Activated CD8-positive, alpha-beta memory T cell treated with anti-CD3 and anti-CD28 coated beads, Interleukin-2, amount 10 ng/mL, durations not matched to agents 7 days and 5 days (primary cell): ENCODE results near the gene ATP6V1A. TPM values are rescaled to one million over a fixed set of nuclear protein-coding genes. Genes with fewer than 3 reads are reported as not detected.

ENCODE experiments used
- ATAC-seq: fragments of 150-1000 bp; cut with Tn5 transposase; one replicate; pipeline ENCODE4 v1.10.0; 2021; ENCODE audit warnings: moderate library complexity
- CTCF ChIA-PET: fragments of 350-600 bp; sonication (Branson Sonifier 250); formaldehyde crosslinking; loops from one replicate; lab custom pipeline; 2021; ENCODE audit warnings: antibody characterized with exemption; lab: Charles Lee
- DNase-seq: peaks from one replicate; pipeline ENCODE4 v3.0.0-alpha.2; 2020
- H3K27ac Mint-ChIP-seq: one replicate; pipeline ENCODE4 v1.8.0; 2021; ENCODE audit warnings: mild to moderate bottlenecking, mixed read lengths
- H3K27me3 Mint-ChIP-seq: one replicate; pipeline ENCODE4 v1.8.0; 2021; ENCODE audit warnings: mixed read lengths
- H3K36me3 Mint-ChIP-seq: one replicate; pipeline ENCODE4 v1.8.0; 2021; ENCODE audit warnings: mild to moderate bottlenecking, mixed read lengths
- H3K4me1 Mint-ChIP-seq: one replicate; pipeline ENCODE4 v1.8.0; 2021; ENCODE audit warnings: mixed read lengths
- H3K4me3 Mint-ChIP-seq: one replicate; pipeline ENCODE4 v1.8.0; 2021; ENCODE audit warnings: mild to moderate bottlenecking, moderate library complexity, mixed read lengths
- H3K9me3 Mint-ChIP-seq: one replicate; pipeline ENCODE4 v1.8.0; 2022; ENCODE audit warnings: low read depth, mixed read lengths
- total RNA-seq, 2 experiments: library from RNA; stranded (reverse); gene quantifications; one replicate each; pipeline ENCODE4 v1.2.3, GENCODE V29; 2021

The ATP6V1A gene
- total RNA-seq, 2 experiments from 2014 or later, result 30.0 to 50.3 TPM

DNA sequence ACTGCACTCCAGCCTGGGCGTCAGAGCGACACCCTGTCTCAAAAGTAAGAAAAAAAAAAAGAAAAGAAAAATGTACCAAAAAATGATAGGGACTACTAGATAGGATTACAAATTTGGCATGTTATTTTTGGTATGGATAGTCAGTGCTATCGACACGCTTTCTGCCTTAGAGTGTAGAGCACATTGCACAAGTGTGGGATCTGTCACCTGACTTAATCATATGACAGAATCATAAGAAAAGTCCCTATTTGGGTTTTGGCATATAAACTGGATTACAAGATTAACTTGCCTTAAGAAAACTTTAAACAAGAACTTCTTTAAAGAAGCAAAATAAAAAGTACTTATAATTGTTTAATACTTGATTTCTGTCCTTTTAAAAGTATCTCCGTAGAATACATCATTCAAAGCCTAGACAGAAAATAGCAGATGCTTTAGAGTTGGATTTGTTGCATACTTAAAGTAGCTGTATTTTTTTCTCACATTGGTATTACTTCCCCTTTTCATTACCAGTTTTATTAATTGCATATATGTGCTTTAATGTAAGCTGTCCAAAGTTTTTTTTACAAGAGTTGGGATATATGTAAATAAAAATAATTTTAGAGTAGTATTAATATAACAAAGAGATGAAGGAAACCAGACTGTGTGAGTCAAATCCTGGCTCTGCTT is 7.8 kb downstream of the ATP6V1A start:
- ATAC-seq (no peak), DNase-seq (no peak)
- Mint-ChIP-seq H3K27me3 (no peaks in the 10 kb centered on the region), H3K9me3 (peaks cover 3% of the 10 kb centered on the region), H3K27ac (no peak overlapping the region), H3K4me3 (no peak overlapping the region), H3K4me1 (peaks cover 4% of the 10 kb centered on the region), H3K36me3 (peaks cover 9% of the 10 kb centered on the region)
- CTCF ChIA-PET, result interaction anchor here (0.6 to 1.1 kb wide), 3 partner anchors 12 to 20 kb away, joined by 3 read pairs; no protein-coding TSS in a partner anchor

DNA sequence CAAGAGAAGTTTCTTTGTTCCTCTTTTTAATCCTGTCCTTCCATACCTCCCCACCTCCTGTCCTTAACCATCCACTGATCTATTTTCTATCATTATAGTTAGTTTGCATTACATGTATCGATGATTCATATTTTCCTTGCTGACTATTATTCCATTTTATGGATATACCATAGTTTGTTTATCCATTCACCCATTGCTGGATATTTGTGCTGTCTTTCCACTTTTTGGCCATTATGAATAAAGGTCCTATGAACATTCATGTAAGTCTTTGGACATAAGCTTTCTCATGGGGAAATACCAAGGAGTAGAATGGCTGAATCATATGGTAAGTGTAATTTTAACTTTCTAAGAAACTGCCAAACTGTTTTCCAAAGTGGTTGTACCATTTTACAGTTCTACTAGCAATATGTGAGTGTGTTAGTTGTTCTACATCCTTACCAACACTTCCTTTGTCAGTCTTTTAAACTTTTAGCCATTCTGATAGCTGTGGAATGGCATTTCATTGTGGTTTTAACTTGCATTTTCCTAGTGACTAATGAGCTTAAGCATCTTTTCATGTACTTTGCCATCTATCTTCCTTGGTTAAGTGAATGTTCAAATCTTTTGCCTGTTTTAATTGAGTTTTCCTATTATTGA is 11.7 kb downstream of the ATP6V1A start:
- no peak overlapping the region for H3K27ac Mint-ChIP-seq
- no peaks in the 10 kb centered on the region for H3K27me3 Mint-ChIP-seq
- DNase-seq (no peak), ATAC-seq (no peak)
- peaks cover 3% of the 10 kb centered on the region for H3K9me3 Mint-ChIP-seq
- peaks cover 11% of the 10 kb centered on the region for H3K36me3 Mint-ChIP-seq
- H3K4me3 Mint-ChIP-seq, result no peak overlapping the region
- CTCF ChIA-PET, result interaction anchor here (1.3 kb wide), 1 partner anchor 21 kb away, joined by 3 read pairs; no protein-coding TSS in a partner anchor
- peaks cover 2% of the 10 kb centered on the region for H3K4me1 Mint-ChIP-seq

DNA sequence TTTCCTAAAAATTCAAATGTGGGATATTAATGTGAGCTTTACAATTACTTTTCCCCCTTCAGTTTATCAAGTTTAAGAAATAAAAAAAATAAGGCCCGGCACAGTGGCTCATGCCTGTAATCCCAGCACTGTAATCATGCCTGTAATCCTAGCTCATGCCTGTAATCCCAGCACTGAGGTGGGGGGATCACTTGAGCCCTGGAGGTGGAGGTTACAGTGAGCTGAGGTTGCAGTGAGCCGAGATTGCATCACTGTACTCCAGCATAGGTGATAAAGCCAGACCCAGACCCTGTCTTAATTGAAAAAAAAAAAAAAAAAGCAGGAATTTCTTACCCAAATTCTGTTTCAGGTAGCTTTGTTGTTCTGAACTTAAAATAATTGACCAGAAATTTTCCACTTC is 17.9 kb downstream of the ATP6V1A start:
- ATAC-seq (no peak), DNase-seq (no peak)
- Mint-ChIP-seq H3K27me3 (no peaks in the 10 kb centered on the region), H3K4me3 (no peak overlapping the region), H3K4me1 (peaks cover 3% of the 10 kb centered on the region), H3K9me3 (no peaks in the 10 kb centered on the region), H3K27ac (no peak overlapping the region), H3K36me3 (peaks cover 2% of the 10 kb centered on the region)
- CTCF ChIA-PET, result no interaction called here

DNA sequence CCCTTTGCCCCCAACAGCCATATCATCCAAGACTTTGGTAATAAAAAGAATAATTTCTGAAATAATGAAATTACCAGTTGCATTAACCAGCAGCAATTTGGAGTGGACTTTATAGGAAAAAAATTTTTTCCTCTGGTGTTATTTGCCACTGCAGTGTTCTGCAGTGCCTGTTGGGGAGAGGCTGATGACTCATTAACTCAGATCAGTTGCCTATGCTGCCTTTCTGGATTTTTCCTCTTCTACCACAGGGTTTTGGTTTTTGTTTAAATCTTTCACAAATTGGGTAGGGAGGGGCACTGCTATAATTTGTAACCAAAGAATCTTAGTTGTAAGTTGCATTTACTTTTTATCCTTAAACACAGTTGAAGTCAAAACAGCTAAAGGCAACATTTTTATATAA is 22.7 kb downstream of the ATP6V1A start:
- Mint-ChIP-seq H3K4me3 (no peak overlapping the region), H3K36me3 (no peaks in the 10 kb centered on the region), H3K27me3 (no peaks in the 10 kb centered on the region), H3K27ac (no peak overlapping the region), H3K4me1 (peaks cover 5% of the 10 kb centered on the region), H3K9me3 (no peaks in the 10 kb centered on the region)
- CTCF ChIA-PET, result no interaction called here
- DNase-seq, result no peak
- ATAC-seq, result peak; percentile 39

DNA sequence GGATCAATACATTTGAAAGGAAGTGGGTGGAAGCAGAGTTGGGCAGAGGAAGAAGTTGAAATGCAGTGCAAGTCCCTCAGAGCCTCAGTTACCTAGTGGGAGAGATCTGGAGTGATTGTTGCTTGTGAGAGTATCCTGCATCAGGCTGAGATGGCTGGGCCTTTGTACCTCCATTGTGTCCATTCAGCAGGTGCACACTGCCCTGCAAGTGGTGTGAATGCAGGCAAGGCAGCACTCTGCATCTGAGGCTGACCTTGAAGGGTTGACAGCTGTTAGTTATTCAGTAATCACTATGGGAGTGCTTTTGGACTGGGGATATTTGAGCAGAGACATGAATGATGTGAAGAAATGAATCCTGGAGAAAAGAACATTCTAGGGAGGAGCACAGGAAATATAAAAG is 25.2 kb downstream of the ATP6V1A start:
- Mint-ChIP-seq H3K27ac (no peak overlapping the region), H3K36me3 (no peaks in the 10 kb centered on the region), H3K4me3 (no peak overlapping the region), H3K27me3 (no peaks in the 10 kb centered on the region), H3K4me1 (peaks cover 5% of the 10 kb centered on the region), H3K9me3 (no peaks in the 10 kb centered on the region)
- DNase-seq, result no peak
- CTCF ChIA-PET, result no interaction called here
- ATAC-seq, result no peak

DNA sequence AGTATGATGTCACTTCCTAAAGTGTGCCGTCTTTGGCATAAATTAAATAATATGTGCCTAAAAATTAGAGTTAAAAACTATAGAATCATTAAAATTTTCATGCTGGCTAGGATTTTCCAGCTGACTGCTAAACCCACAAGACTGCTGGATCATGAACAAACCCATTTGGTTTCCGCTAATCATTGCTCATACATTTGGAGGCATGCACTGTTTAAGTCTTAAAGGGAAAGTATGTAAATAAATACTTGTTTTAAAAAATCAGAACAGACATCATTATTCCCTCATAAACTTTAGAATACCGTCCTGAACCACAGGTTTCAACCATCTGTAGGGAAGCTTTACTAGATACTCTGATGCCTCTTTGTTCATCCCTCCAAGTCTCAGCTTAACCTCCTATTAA is 26.5 kb downstream of the ATP6V1A start:
- Mint-ChIP-seq H3K4me3 (no peak overlapping the region), H3K4me1 (peaks cover 5% of the 10 kb centered on the region)
- no peak for ATAC-seq

DNA sequence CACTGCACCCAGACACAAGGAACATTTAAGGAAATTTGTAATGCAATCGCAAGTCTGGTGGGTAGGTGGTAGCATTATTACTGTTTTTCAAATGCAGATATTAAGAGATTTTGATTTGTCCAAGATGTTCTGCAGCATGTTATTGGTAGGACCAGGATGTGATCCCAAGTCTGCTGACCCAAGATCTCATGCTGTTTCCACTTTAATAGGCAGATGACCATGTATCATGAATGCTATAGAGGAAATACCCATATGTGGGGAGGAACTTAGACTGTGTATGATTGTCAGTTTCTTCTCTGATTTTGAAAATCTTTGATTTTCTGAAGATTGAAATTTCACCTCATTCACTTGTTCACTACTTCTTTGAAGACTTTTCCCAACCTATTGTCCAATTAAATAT is 28.7 kb downstream of the ATP6V1A start:
- no peaks in the 10 kb centered on the region for H3K9me3 Mint-ChIP-seq
- no peaks in the 10 kb centered on the region for H3K27me3 Mint-ChIP-seq
- CTCF ChIA-PET, result no interaction called here
- H3K36me3 Mint-ChIP-seq, result peaks cover 1% of the 10 kb centered on the region
- peaks cover 2% of the 10 kb centered on the region for H3K4me1 Mint-ChIP-seq
- H3K27ac Mint-ChIP-seq, result no peak overlapping the region
- ATAC-seq (no peak), DNase-seq (no peak)
- no peak overlapping the region for H3K4me3 Mint-ChIP-seq

More for the DNA sequence above, 26.5 kb downstream of the ATP6V1A start:
- H3K27me3 Mint-ChIP-seq, result no peaks in the 10 kb centered on the region
- CTCF ChIA-PET, result interaction anchor here (0.7 to 1.5 kb wide), 3 partner anchors 26 to 286 kb away, joined by 3 to 4 read pairs (median 3); partner anchors contain the start of genes ATP6V1A and NAA50
- DNase-seq, result no peak
- H3K9me3 Mint-ChIP-seq, result no peaks in the 10 kb centered on the region
- H3K27ac Mint-ChIP-seq, result no peak overlapping the region
- H3K36me3 Mint-ChIP-seq, result peaks cover 1% of the 10 kb centered on the region

DNA sequence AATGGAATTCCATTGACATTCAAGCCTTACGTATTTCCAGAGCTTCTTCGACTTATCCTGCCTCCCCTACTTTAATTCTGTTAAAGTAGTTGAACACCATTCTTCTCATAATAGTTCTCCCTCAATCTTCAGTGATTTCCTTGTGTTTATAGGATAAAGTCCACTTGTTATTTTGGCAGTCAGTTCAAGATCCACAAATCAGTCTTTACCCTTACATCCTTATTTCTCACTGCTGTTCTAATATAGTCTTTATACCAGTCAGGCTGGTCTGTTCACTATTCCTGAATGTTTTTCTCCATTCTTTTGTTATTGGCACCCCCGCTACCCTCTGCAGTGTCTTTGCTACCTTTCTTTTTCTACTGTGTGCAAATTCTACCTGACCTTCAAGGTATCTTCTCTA is 29.7 kb downstream of the ATP6V1A start:
- no peak for DNase-seq
- CTCF ChIA-PET, result no interaction called here
- Mint-ChIP-seq H3K27me3 (no peaks in the 10 kb centered on the region), H3K36me3 (peaks cover 1% of the 10 kb centered on the region), H3K9me3 (no peaks in the 10 kb centered on the region), H3K4me1 (peaks cover 2% of the 10 kb centered on the region), H3K27ac (no peak overlapping the region), H3K4me3 (no peak overlapping the region)
- ATAC-seq, result no peak

DNA sequence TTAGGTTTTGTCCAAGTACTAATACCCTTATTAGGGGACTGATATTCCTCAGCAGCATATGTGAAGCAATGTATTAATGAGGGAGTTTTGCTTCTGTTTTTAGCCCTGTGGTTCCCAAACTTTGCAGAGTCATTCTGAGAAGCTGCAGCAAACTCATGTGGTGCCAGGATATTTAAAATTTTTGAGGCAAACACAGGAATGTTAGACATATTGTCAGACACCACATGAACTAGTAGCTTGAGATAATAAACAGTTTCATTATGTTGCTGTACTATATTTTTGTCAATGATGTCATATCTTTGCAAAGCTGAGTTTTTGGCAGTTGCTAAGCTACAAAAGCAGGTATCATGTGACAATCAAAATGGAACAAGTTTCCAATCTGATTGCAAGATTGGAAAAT is 36.6 kb downstream of the ATP6V1A start:
- H3K36me3 Mint-ChIP-seq, result peaks cover 7% of the 10 kb centered on the region
- no peak overlapping the region for H3K27ac Mint-ChIP-seq
- H3K4me1 Mint-ChIP-seq, result peaks cover 12% of the 10 kb centered on the region
- no peak overlapping the region for H3K4me3 Mint-ChIP-seq
- H3K9me3 Mint-ChIP-seq, result no peaks in the 10 kb centered on the region
- no peak for ATAC-seq
- H3K27me3 Mint-ChIP-seq, result no peaks in the 10 kb centered on the region
- CTCF ChIA-PET, result interaction anchor here (0.8 kb wide), 1 partner anchor 47 kb away, joined by 3 read pairs; no protein-coding TSS in a partner anchor
- no peak for DNase-seq

DNA sequence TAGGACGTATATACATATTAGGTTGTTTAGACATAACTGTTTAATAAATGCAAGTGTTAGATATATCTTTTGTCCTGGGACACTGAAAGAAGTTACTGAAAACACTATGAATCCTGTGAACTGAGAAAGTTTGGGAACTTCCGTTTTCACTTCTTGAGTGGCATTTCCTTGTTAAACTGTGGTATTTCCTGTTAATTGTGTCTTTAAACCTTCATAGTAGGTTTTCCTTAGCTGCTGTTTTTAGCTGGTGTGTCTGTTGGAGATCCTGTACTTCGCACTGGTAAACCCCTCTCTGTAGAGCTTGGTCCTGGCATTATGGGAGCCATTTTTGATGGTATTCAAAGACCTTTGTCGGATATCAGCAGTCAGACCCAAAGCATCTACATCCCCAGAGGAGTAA is 37.1 kb downstream of the ATP6V1A start:
- no peak overlapping the region for H3K4me3 Mint-ChIP-seq
- H3K4me1 Mint-ChIP-seq, result peaks cover 12% of the 10 kb centered on the region
- no peak for ATAC-seq
- H3K27me3 Mint-ChIP-seq, result no peaks in the 10 kb centered on the region
- peaks cover 7% of the 10 kb centered on the region for H3K36me3 Mint-ChIP-seq
- CTCF ChIA-PET, result interaction anchor here (0.8 kb wide), 1 partner anchor 48 kb away, joined by 3 read pairs; no protein-coding TSS in a partner anchor
- H3K27ac Mint-ChIP-seq, result peak overlapping the region; percentile 30
- no peak for DNase-seq
- H3K9me3 Mint-ChIP-seq, result no peaks in the 10 kb centered on the region

DNA sequence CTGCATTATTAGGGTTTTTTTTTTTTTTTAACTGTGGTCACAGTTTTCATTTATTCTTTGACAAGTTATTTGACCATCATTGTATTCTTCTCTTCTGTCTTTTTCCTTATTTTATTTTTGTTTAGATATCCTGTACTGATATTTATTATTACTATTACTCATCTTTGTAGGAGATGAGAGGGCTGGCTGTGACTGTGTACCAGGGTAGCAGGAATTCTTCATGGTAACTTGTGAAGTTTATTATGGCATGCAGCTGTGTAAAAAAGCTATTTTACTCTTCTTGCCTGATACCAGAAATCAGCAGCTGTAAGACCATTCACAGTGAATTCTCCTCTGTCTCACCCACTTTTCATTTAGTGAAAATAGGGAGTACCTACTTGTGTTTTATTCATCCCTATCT is 44.5 kb downstream of the ATP6V1A start:
- no peak overlapping the region for H3K27ac Mint-ChIP-seq
- H3K27me3 Mint-ChIP-seq, result no peaks in the 10 kb centered on the region
- peaks cover 14% of the 10 kb centered on the region for H3K36me3 Mint-ChIP-seq
- no peak overlapping the region for H3K4me3 Mint-ChIP-seq
- no peaks in the 10 kb centered on the region for H3K4me1 Mint-ChIP-seq
- H3K9me3 Mint-ChIP-seq, result no peaks in the 10 kb centered on the region
- no peak for DNase-seq
- ATAC-seq, result no peak
- CTCF ChIA-PET, result interaction anchor here (0.8 kb wide), 1 partner anchor 55 kb away, joined by 3 read pairs; no protein-coding TSS in a partner anchor

DNA sequence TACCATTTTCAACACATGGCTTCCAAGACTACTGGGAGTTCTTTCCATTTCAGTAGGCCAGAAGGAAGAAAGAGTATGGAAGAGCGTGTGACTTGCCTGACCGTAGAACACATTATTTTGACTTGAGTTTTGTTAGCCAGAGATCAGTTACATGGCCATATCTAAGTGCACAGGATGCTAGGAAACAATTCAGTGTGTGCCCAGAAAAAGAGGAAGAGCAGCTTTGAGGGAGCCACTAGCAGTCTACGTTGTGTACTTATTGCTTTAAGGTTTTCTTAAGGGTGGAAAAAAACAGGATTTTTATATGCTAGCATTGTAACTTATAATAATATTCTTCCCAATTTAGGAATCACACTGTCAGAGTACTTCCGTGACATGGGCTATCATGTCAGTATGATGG is 47.7 kb downstream of the ATP6V1A start:
- H3K36me3 Mint-ChIP-seq, result peaks cover 19% of the 10 kb centered on the region
- H3K9me3 Mint-ChIP-seq, result no peaks in the 10 kb centered on the region
- no peak overlapping the region for H3K27ac Mint-ChIP-seq
- no peak overlapping the region for H3K4me3 Mint-ChIP-seq
- no peak for DNase-seq
- ATAC-seq, result no peak
- H3K4me1 Mint-ChIP-seq, result no peaks in the 10 kb centered on the region
- no peaks in the 10 kb centered on the region for H3K27me3 Mint-ChIP-seq
- CTCF ChIA-PET, result interaction anchor here (1.6 kb wide), 1 partner anchor 58 kb away, joined by 5 read pairs; no protein-coding TSS in a partner anchor

DNA sequence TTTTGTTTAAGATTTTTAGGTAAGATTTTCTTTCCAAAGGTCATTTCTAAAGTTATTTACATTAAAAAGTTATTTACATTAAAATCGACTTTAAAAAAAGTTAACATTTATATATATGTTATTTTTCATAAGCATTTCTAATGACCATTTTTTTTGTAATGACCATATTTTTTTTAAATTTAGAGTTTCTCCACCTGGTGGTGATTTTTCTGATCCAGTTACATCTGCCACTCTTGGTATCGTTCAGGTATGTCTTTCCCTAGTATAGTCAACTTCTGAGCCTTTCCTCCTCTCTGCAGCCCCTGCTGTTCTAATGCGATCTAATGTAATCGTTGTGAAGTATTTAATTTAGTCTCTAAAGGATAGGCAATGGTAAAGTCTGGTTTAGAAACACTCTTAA is 48.9 kb downstream of the ATP6V1A start:
- no peaks in the 10 kb centered on the region for H3K4me1 Mint-ChIP-seq
- peaks cover 21% of the 10 kb centered on the region for H3K36me3 Mint-ChIP-seq
- no peak overlapping the region for H3K27ac Mint-ChIP-seq

More for the DNA sequence above, 48.9 kb downstream of the ATP6V1A start:
- Mint-ChIP-seq H3K9me3 (no peaks in the 10 kb centered on the region), H3K27me3 (no peaks in the 10 kb centered on the region), H3K4me3 (no peak overlapping the region)
- ATAC-seq, result no peak
- CTCF ChIA-PET, result interaction anchor here (1.6 kb wide), 1 partner anchor 59 kb away, joined by 5 read pairs; no protein-coding TSS in a partner anchor
- no peak for DNase-seq
